ENCODE measurements around the gene CENPM. TPM values are rescaled to one million over a fixed set of nuclear protein-coding genes. Genes with fewer than 3 reads are reported as not detected.

The CENPM gene, protein sequence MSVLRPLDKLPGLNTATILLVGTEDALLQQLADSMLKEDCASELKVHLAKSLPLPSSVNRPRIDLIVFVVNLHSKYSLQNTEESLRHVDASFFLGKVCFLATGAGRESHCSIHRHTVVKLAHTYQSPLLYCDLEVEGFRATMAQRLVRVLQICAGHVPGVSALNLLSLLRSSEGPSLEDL
- total RNA-seq (2014; rRNA removed; shearing (Covaris generic)): 44.2 and 57.3 TPM in 2 replicates

DNA sequence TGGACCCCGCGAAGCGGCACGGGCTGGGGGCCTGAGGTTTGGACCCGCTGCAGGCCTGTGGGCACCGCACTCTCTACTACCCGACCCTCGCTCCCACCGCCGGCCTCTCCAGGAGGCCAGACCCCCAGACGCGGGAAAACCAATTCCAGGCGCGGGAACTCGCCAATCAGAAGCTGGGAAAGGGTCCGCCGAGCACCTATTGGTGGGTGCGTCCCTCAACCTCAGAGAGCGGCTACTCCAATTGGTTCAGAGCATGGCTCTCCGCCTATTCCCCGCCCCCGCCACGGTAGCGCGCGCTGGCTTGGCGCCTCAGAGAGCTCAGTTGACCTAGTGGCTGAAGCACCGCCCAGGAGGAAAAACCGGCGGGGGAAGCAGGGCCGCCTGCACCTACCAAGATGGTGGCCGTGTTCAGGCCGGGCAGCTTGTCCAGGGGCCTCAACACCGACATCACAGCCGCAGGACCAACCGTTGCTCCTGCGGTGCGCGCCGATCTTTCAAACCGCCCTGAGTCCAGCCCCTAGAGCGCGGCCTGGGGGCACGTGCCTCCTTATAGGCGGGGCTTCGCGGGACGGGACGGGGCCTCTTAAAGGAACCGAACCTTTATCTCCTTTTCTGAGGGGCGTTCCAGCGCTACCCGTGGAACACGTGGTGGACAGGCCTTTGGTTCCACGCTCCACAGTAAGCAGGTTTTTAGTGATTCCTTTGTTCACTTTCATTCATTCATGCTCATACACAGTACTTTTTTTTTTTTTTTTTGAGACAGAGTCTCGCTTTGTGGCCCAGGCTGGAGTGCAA is at the start of gene CENPM:
CENPM (minus strand) TSS at position 524 of the 795 bp plus-strand sequence; CDS start at position 448, 76 bp downstream.
- DNase-seq (ENCODE audit: low read depth): peak; percentile 98

DNA sequence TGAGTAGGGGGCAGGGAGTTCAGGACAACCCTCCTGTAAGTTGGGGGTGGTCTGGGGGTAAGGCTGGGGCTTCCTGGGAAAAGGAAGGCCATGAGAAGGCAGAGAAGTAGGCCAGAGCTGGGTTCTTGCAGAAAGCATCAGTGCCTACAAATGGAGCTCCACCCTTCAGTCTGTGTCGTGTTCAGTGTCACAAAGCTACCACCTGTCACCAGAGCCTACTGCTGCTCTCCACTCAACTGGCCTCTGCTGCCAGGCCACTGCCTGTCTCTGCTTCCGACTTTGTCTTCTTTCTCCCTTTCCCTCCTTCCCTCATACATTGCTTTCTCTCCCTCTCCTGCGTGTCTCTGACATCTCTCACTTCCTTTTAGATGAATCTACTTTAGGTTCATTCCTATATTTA is 48.3 kb upstream of the CENPM start:
- no peak for DNase-seq (ENCODE audit: low read depth)

DNA sequence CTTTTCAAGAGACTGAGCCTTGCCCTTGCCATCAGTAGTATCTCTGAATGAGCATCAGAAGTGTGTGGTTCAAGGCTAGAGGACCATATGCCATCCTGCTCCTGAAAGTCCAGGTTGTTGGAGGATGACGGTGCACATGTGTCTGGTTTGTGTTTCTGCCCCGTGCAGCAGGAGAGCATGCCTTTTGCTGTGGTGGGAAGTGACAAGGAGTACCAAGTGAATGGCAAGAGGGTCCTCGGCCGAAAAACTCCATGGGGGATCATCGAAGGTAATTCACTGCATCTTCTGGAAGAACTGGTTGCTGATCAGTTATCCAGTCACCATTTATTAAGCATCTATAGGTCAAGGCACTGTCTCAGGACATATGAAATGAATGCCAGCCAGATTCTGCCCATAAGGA is 45.5 kb upstream of the CENPM start:
- DNase-seq (ENCODE audit: low read depth): no peak

DNA sequence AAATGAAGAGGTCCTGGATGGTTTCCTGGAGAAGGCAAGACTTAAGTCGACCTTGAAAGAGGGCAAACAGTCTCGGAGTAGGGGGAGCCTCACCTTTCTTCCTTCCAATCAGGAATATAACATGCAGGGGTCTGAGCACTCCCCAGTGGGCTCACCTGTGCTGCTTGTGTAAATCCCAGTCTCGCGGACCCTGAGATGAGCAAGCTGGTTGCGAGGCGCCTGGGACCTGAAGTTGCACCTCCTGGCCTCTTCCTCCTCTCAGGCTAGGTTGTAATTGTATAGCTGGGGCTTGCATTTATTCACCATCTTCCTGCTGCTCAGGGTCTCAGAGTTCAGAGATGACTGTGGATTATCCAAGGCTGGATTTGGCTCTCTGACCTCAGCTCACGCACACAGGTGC is 44.2 kb upstream of the CENPM start:
- DNase-seq (ENCODE audit: low read depth): no peak

DNA sequence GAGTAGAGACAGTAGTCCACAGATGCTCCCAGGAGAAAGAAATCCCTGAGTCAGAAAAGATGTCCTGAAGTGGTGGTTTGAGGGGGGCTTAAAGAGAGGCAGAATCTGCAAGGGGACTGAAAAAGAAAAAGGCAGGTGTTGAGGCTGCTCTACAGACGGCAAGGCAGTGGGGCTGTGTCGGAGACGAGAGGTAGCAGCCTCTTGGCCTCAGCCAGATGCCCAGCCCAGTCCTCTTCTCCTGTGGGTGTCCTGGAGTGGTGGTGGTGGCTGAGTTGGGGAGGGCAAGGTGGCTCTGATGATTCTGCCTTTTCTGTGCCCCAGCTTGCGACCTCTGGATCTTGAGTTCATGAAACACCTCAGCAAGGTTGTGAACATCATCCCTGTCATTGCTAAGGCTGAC is 42.3 kb upstream of the CENPM start:
- DNase-seq (ENCODE audit: low read depth): no peak

DNA sequence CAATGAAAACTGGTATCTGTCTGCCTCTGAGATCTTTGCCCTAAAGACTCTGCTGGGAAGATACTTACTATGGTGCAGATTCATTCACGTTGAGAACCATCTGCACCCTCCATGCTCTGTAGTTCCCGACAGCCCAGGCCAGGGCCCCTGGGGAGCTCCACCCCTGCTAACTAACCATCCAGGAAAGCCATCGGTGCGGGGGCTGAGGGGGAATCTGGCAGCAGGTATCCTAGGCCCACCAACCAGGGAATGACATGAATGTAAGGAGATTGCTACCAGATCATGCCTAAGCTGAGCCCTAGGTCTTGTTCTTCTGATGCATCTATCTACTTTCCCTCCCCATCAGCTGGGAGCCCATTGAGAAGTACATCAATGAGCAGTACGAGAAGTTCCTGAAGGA is 40.3 kb upstream of the CENPM start:
- no peak for DNase-seq (ENCODE audit: low read depth)

DNA sequence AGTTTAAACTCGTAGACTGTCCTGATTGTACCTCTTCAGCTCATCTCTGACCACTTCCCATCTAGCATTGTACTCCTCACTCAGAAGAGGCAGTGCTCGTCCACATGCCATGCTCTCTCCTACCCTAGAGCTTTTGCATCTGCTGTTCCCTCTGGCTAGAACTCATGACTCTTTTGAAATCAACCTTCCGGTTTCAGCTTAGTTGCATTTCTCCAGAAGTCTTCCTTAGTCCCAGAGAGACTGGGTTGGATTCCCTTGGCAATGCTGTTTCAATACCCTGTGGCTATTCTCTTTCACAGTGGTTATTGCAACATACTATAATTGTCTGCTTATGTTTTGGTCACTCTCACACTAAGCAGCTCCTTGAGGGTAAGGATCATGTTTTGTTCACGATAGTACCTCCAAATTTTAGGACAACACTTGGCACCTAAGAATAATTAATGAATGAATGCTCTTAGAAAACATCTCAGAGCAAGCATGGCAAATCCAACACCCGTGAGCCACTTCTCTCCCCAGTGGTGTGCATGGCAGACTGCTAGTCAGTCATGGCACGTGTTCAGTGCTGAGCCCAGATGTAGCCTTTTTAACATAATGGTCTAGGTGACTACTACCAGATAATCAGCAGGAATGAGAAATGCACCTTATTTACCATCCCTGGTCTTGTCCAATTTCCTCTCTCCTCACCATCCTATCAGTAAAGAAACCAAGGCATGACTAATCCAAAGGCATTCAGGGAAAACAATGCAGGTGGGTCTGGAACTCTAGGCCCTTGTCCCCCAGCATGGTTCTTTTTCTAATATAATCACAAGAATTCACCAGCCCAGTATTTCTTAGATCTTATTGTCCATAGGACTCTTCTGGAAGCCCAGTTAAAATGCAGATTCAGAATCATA is 36.8 kb upstream of the CENPM start:
- DNase-seq (ENCODE audit: low read depth): no peak

DNA sequence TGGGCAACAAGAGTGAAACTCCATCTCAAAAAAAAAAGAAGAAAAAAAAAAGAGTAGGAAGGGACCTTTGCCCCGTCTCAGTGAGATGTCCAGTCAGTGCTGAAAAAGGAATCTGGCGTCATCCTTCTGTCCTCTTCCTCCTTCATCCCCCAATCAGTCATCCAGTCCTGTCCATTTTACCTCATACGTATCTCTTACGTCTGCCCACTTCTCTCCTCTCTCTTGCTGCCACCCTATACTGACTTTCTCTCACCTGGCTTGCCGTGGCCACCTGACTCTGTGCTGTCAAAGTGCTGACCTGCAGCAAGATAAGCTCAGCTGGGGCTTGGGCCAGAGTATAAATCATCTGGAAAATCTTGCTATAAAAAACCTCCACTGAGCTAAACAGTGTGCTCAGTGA is 35.9 kb upstream of the CENPM start:
- no peak for DNase-seq (ENCODE audit: low read depth)

DNA sequence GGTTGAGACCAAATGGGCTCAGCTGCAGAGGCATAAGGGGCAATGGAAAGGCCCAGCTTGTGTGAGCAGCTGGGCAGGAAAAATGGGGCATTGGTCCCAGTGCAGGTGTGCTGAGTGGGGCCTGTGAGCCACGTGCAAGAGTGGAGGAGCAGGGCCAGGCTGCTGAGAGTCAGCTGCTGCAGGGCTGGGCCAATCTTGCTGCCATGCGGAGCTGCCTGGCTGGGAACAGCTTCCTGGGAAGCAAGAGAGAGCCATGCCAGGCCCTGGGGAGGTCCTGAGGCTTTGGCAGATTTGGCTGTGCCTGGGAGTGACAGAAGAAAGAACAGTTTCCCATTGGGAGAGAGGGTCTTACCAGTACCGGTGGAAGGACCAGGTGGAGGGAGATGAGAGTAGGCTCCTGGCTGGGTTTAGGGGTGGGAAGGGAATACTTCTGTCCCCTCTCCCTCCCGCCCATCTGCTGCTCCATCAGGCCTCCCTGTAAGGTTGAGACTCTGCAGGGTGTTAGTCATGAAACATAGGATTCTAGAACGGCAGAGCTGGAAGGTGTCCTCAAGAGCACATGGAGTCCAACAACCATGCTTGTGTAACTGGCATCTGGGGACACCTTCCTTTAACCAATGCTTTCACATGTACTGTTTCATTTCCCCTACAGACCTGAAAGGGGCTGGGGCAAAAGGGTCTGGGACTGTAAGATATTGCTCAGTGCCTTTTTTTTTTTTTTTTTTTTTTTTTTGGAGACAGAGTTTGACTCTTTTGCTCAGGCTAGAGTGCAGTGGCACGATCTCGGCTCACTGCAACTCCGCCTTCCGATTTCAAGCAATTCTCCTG is 32.7 kb upstream of the CENPM start:
- no peak for DNase-seq (ENCODE audit: low read depth)

DNA sequence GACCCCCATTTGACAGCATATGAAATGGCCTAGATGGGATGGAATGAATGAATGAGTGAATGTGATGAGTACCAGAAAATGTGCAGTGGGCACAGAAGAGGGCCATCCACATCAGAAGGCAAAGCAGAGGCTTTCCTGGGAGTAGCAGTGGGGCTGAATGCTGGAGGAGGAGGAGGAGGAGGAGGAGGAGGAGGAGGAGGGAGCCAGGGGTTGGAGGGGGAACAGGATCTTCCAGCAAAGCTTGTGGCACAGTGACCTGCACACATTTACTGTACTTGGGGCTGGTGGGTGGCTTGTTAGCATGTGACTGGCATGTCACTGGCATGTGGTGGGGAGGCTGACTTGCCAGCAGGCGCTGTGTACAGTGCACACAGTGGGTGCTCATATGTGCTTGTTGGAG is 31.8 kb upstream of the CENPM start:
- DNase-seq (ENCODE audit: low read depth): no peak

DNA sequence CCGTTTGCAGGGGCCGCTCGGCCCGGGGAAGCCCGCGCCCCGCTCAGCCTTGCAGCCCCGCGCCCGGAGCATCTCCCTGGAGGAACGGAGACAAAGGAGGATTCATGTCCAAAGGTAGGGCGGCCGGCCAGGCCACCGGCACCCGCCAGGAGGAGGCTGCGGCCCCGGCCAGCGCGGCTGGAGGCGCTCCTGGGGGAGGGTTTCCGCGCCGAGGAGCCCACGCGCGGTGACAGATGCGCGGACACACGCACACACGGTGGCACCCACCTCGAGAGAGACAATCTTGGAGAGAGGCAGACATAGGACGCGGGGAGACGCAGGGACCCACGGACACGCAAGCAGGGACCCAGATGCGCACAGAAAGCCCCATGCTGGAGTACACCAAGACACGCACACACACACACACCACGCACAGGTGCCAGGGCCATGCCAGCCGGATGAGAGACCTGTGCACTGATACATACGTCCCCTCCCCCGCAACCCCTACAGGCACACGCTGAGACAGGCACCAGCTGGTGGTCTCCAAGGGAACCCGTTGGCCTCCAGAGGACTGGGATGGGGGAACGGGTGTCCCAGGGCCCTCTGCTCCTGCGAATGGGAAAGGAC is 30.1 kb upstream of the CENPM start:
- peak; percentile 15 for DNase-seq (ENCODE audit: low read depth)

DNA sequence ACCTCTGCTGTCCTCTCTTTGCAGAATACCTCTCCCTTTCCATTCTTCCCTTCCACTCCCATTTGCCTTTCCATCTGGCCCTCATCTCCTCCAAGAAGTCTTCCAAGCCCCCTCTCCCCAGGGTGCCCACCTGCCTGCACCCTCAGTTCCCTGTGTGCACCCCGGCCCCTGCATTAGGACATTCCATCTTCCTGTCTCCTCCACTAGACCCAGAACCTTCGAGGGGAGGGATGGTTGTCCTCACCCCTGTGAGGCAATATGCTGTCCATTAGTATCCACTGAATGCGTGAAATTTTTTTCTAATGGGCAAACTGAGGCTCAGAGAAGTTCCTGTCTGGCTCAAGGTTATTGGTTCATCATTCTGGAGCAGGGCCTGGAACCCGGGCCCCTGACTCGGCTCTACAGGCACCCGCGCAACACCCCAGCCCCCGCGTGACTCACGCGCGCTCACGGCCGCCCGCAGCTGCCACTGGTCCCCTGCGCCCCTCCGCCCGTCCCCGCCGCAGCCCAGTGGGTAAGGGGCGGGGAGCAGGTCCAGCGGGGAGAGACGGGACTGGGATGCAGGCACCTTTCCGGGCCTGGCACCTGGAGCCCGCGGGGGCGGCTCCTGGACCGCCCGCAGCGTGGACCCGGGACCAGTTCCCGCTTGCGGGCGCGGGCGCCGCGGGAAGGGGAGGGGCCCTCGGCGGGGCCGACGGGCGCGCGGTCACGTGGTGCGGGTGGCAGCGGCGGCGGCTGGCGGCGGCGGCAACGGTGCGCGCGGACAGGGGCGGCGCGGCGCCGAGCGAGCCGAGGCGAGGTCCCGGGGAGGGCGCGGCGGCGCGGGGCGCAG is 29.3 kb upstream of the CENPM start:
- DNase-seq (ENCODE audit: low read depth): peak; percentile 25

DNA sequence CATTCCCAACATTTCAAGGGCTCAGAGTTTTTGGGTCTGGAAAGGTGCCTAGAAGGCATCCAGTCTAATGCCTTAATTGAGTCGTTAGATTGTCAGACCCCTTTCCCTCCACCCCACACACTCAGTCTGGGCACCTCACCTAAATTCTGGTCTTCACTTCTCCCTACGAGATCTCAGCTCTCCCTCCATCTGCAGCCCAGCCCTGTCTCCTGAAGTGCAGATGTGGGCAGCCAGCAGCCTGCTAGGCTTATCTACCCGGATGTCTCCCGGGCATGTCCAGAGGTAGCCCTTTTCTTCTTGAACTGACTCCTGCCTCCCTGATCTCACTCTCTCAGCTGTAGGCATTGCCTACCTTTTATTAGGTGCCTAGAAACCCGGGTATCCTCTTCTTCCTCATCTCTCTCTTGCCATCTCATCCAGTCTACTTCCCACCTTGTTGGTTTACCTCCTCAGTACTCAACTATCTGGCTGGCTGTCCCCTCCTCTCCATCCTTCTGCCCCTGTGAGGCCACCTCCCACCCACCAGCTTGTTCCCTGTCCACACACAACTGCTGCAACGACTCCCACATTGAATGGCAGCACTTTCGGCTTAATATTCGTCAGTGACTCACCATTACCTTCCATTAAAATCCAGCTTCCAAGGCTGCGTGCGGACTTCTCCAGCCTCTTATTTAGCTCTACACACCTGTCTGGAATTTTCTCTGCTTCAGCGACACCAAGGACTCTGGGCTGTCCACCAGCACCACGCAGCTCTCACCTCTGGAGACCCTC is 28.5 kb upstream of the CENPM start:
- DNase-seq (ENCODE audit: low read depth): no peak

DNA sequence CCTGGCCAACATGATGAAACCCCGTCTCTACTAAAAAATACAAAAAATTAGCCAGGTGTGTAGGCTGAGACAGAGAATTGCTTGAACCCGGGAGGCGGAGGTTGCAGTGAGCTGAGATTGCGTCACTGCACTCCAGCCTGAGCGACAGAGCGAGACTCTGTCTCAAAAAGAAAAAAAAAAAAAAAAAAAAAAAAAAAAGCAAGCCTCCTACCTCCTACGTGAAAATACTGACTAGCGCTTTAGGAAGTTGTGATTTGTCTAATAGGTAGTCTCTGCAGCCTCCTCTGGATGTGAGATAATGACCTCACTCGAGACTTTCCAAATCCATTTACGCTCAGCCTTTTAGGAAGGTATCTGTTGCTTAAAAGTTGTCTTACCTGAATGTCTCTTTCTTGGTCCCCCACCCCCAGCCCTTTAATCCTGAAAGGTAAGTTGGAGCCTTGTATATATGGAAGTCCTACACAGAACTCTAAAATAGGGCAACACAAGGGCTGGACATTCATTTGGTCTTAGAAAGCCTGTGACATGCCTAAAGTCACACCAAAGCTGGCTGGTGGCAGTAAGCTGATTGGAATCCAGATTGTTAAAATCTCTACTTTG is 27.8 kb upstream of the CENPM start:
- no peak for DNase-seq (ENCODE audit: low read depth)

DNA sequence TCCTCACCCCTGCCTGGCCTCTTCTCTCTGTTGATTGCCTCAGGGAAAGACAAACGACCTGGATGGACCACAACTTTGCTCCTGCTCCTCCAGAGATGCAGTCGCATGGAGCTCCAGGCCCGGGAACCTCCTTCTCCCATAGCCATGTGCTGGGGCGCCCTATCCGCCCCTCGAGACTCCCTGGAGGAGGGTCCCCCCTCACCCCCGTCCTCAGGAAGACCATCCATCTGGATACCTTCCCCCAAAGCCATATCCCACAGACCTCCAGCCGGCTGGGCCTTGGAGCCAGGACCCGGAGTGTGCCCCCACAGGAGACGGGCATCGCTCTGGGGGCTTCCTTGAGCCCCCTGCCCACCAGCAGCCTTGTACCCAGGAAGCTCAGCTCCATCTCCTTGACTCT is 24.5 kb upstream of the CENPM start:
- no peak for DNase-seq (ENCODE audit: low read depth)

DNA sequence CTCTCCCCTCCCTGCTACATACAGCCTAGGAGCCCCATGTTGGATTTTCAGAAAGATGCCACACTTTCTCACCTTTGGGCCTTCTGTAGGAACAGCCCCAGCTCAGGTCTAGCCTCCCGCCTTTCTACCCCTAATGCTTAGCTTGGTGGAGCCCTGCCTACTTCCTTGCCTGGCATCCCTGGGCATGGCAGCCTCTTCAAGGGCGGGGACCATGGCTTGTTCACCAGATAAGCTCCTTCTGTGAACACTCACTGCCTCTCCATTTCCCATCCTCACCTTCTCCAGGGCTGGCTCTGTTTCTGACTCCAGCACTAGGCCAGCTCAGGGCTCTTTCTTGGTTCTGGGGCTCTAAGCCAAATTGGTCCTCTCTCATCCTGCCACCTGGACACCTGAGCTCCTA is 23.6 kb upstream of the CENPM start:
- DNase-seq (ENCODE audit: low read depth): no peak

DNA sequence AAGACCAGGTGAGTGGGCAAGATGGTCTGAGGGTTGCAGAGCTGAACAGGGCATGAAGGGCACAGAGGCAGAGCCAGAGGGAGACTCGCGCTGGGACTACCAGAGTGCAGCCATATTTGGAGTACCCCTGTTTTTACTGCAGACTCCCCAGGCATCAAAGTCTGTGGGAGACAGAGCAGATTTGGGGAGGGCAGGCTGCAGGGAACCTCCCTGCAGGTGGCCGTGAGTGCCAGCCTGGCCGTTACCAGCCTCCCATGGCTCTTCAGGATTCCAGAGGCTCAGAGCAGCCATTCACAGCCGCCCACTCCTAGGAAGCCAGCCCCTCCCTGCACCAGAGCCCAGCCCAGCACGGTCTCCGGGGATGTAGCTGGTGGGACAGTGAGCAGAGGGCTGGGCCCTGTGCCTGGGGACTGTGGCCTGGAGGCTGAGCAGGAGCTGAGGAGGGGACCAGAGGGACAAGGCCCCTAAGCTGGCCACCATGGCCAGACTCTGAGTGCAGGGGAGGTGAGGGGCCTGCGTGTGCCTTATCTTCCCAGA is 22.2 kb upstream of the CENPM start, which contains the start of gene SEPTIN3:
SEPTIN3 (plus strand) TSS at position 334 of the 537 bp plus-strand sequence. CDS start 2,050 bp downstream, outside the sequence.
- DNase-seq (ENCODE audit: low read depth): no peak

DNA sequence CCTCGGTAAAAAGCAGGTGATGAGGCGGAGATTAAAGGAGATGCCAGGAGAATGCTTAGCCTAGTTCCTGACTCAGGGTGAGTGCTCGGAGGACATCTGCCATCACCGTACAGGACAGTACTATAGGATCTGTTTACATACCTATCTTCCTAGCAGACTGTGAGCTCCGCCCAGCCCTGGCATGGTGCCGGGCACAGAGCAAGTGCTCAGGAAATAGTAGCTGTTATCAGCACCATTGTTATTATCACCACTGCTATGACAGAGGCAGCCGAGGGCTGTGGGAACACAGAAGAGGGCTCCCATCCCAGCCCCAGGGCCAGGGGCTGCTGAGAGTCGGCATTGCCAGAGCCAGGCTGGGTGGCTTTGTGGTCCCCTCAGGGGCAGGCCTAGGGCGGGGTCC is 21.6 kb upstream of the CENPM start:
- DNase-seq (ENCODE audit: low read depth): peak; percentile 18

Data from Daoy (cell line).